GM12878 (cell line): ENCODE measurements around the gene VTI1A. TPM values are rescaled to one million over a fixed set of nuclear protein-coding genes. Genes with fewer than 3 reads are reported as not detected.

Experiments
- ATAC-seq: fragments of 200-7000 bp; cut with Tn5 transposase; 3 replicates; pipeline ENCODE4 v1.9.1; 2020; ENCODE audit warnings: mild to moderate bottlenecking, moderate library complexity
- BruUV-seq: library from RNA; stranded (reverse); fragments of 400-500 nt; replicated peaks from 2 replicates; lab custom pipeline; 2021; lab: Mats Ljungman, UMichigan
- CTCF ChIA-PET: fragments of 300-600 bp; sonication (Branson Sonifier 250); formaldehyde crosslinking; extraction: SDS; loops from one replicate; lab custom pipeline; 2021; ENCODE audit warnings: inconsistent platforms; lab: Yijun Ruan, JAX
- POLR2A ChIA-PET: fragments of 350-600 bp; formaldehyde crosslinking; extraction: SDS; loops from one replicate; lab custom pipeline; 2021; ENCODE audit warnings: inconsistent platforms; lab: Charles Lee
- RAD21 ChIA-PET: fragments of 300-600 bp; sonication (Branson Sonifier 250); formaldehyde crosslinking; loops from one replicate; lab custom pipeline; 2023; ENCODE audit warnings: antibody characterized with exemption; ENCODE audit not compliant: unreplicated experiment; lab: Charles Lee
- SMC1A ChIA-PET: fragments of 300-600 bp; sonication (Branson Sonifier 250); formaldehyde crosslinking; loops from one replicate; lab custom pipeline; 2023; ENCODE audit not compliant: unreplicated experiment, uncharacterized antibody; lab: Charles Lee
- DNase-seq: peaks from one replicate; pipeline ENCODE4 v3.0.0-alpha.2; 2011; ENCODE audit warnings: low read depth, low spot score
- FAIRE-seq: peaks from 3 replicates; lab custom pipeline; 2011; peaks lifted over from hg19 to GRCh38; lab: Jason Lieb, UNC
- H2AFZ ChIP-seq: 2 replicates; pipeline ENCODE4 v1.6.0; 2011; ENCODE audit warnings: low read depth, low read length, control low read depth; ENCODE audit not compliant: control insufficient read depth
- H3K27ac ChIP-seq: 2 replicates; pipeline ENCODE4 v1.5.1; 2011; ENCODE audit warnings: control low read depth; ENCODE audit not compliant: control insufficient read depth, insufficient read depth
- H3K27me3 ChIP-seq, 2 experiments: replicated peaks in 1 of 2; 2 replicates each; pipeline versions ENCODE4 v1.6.0 to v1.6.1; 2011; ENCODE audit warnings: low read length in 1 of 2; ENCODE audit not compliant: control insufficient read depth in 2 of 2, insufficient read depth in 2 of 2
- H3K36me3 ChIP-seq, 2 experiments: 2 replicates each; pipeline ENCODE4 v1.5.1; 2011; ENCODE audit warnings: low read length in 1 of 2; ENCODE audit not compliant: control insufficient read depth in 2 of 2, insufficient read depth in 2 of 2
- H3K4me1 ChIP-seq: 2 replicates; pipeline ENCODE4 v1.6.1; 2011; ENCODE audit warnings: mild to moderate bottlenecking, low read length, moderate library complexity, mixed read lengths; ENCODE audit not compliant: control insufficient read depth, insufficient read depth
- H3K4me2 ChIP-seq: 2 replicates; pipeline ENCODE4 v1.6.0; 2011; ENCODE audit warnings: control low read depth; ENCODE audit not compliant: control insufficient read depth, insufficient read depth
- H3K4me3 ChIP-seq: fragments of 200-600 bp; sonication (generic); 2 replicates; pipeline ENCODE4 v1.5.1; 2016
- H3K79me2 ChIP-seq: 2 replicates; pipeline ENCODE4 v1.6.0; 2011; ENCODE audit warnings: low read length; ENCODE audit not compliant: control insufficient read depth, insufficient read depth
- H3K9ac ChIP-seq: 2 replicates; pipeline ENCODE4 v1.8.0; 2011; ENCODE audit warnings: low read length, control low read depth, mixed read lengths; ENCODE audit not compliant: control insufficient read depth, insufficient read depth
- H3K9me3 ChIP-seq: replicated peaks from 3 replicates; pipeline ENCODE4 v1.5.1; 2011; ENCODE audit warnings: mild to moderate bottlenecking, low read length; ENCODE audit not compliant: control insufficient read depth, insufficient read depth
- H4K20me1 ChIP-seq: 2 replicates; pipeline ENCODE4 v1.6.0; 2011; ENCODE audit not compliant: control insufficient read depth, insufficient read depth
- ATF2 ChIP-seq: IDR thresholded peaks from 2 replicates; pipeline ENCODE4 v1.6.1; 2012; ENCODE audit warnings: low read length, inconsistent platforms
- BACH1 ChIP-seq: fragments of 450-650 bp; IDR thresholded peaks from 2 replicates; pipeline ENCODE4 v1.6.1; 2017; ENCODE audit warnings: mild to moderate bottlenecking, borderline replicate concordance
- CBFB ChIP-seq: IDR thresholded peaks from 2 replicates; pipeline ENCODE4 v1.6.1; 2016; ENCODE audit warnings: antibody characterized with exemption, low read depth
- CREB1 ChIP-seq: IDR thresholded peaks from 2 replicates; pipeline ENCODE4 v1.6.1; 2012; ENCODE audit warnings: low read depth, mild to moderate bottlenecking, inconsistent platforms
- E4F1 ChIP-seq: fragments of 450-650 bp; IDR thresholded peaks from 2 replicates; pipeline ENCODE4 v1.6.1; 2018; ENCODE audit warnings: borderline replicate concordance, mild to moderate bottlenecking; ENCODE audit not compliant: partially characterized antibody
- ESRRA ChIP-seq: IDR thresholded peaks from 2 replicates; pipeline ENCODE4 v1.6.1; 2012; ENCODE audit warnings: mild to moderate bottlenecking, low read length, improper control_type of control experiment
- ETV6 ChIP-seq, 2 experiments: fragments of 450-650 bp in 1 of 2; IDR thresholded peaks in 1 of 2; conservative IDR thresholded peaks in 1 of 2; 2 replicates each; pipeline ENCODE4 v1.6.1; 2014; ENCODE audit warnings: antibody characterized with exemption in 1 of 2, borderline replicate concordance in 1 of 2, low read depth in 1 of 2, mild to moderate bottlenecking in 1 of 2, moderate library complexity in 1 of 2
- IRF4 ChIP-seq: IDR thresholded peaks from 2 replicates; pipeline ENCODE4 v1.6.1; 2011; ENCODE audit warnings: low read depth, low read length
- POLR2A ChIP-seq: IDR thresholded peaks from 2 replicates; pipeline ENCODE4 v1.6.1; 2011; ENCODE audit warnings: low read depth, mild to moderate bottlenecking, low read length
- POLR2AphosphoS2 ChIP-seq: IDR thresholded peaks from 2 replicates; pipeline ENCODE4 v1.6.1; 2011; ENCODE audit warnings: low read depth, mild to moderate bottlenecking, low read length, improper control_type of control experiment, moderate library complexity
- RB1 ChIP-seq: fragments of 450-650 bp; formaldehyde crosslinking; IDR thresholded peaks from 2 replicates; pipeline ENCODE4 v1.6.1; 2017; ENCODE audit warnings: mild to moderate bottlenecking, borderline replicate concordance
- RFX5 ChIP-seq: IDR thresholded peaks from 2 replicates; pipeline ENCODE4 v1.6.1; 2011; ENCODE audit warnings: low read depth, low read length, improper control_type of control experiment
- RUNX3 ChIP-seq: IDR thresholded peaks from 2 replicates; pipeline ENCODE4 v1.6.1; 2012; ENCODE audit warnings: low read length, inconsistent platforms
- STAT3 ChIP-seq: IDR thresholded peaks from 2 replicates; pipeline ENCODE4 v1.6.1; 2011; ENCODE audit warnings: low read depth, low read length, improper control_type of control experiment
- ZNF622 ChIP-seq: fragments of 450-650 bp; IDR thresholded peaks from 2 replicates; pipeline ENCODE4 v1.6.1; 2017; ENCODE audit warnings: mild to moderate bottlenecking, inconsistent platforms
- WGBS: methylation state at CpG from one replicate; pipeline ENCODE4 v1.1.6; 2016; ENCODE audit warnings: low lambda C conversion rate; ENCODE audit not compliant: insufficient replicate concordance, insufficient coverage; ENCODE audit errors: missing lambda C conversion rate; 5-methylcytosine and 5-hydroxymethylcytosine counted together
- in situ Hi-C: fragments of 300-500 bp; cut with MboI; formaldehyde crosslinking; loops from 9 replicates; pipeline ENCODE4 v1.14.3; 2018; ENCODE audit warnings: mixed read lengths
- intact Hi-C: fragments of 100-400 bp; cut with micrococcal nuclease; formaldehyde crosslinking; loops from one replicate; pipeline ENCODE4 v1.14.2; 2022; ENCODE audit not compliant: unreplicated experiment
- polyA plus RNA-seq, 11 experiments: library from polyadenylated mRNA; depleted of rRNA in 4 of 11; unstranded in 6 of 11; stranded (reverse) in 5 of 11; fragments of >200 nt; fragmentation: Nextera tagmentation in 4 of 11; fragmentation: Illumina TruSeq in 1 of 11; extraction: Ambion mirVana in 4 of 11; extraction: Trizol in 1 of 11; gene quantifications; 1 replicate in 1 of 11; 2 replicates in 10 of 11; pipeline versions ENCODE4 v1.2.1 to v1.2.3, GENCODE V29; 2011 to 2016; ENCODE audit warnings: inconsistent platforms in 2 of 11, missing spikeins in 2 of 11, low read depth in 1 of 11
- total RNA-seq, 4 experiments: library from RNA; depleted of rRNA in 3 of 4; stranded (reverse); fragments of >200 nt in 3 of 4; fragmentation: Illumina TruSeq in 1 of 4; extraction: Trizol in 1 of 4; gene quantifications; 2 replicates each; pipeline versions ENCODE4 v1.2.1 to v1.2.3, GENCODE V29; 2013 to 2021

Gene VTI1A
- total and polyA plus RNA-seq, 10 of the 15 experiments (the other 5 are each of a cell fraction or from before 2014, with no cell fraction given): 12.4 to 43.2 (median 27.5) TPM

- Histone ChIP-seq H3K27me3 (no peaks in the 10 kb centered on the region), H3K4me3 (no peak overlapping the region), H3K79me2 (no peaks in the 10 kb centered on the region), H2AFZ (no peak overlapping the region), H3K9ac (no peak overlapping the region), H3K4me1 (no peaks in the 10 kb centered on the region), H3K36me3 (no peaks in the 10 kb centered on the region), H3K4me2 (no peak overlapping the region), H3K27ac (no peak overlapping the region), H3K9me3 (no peaks in the 10 kb centered on the region), H4K20me1 (no peaks in the 10 kb centered on the region)
- intact Hi-C loops (no loop called here), in situ Hi-C loops (no loop called here)
- 92% methylated on average over 11 of the region's 11 CpGs for WGBS
- DNase-seq: no peak
- RAD21 ChIA-PET: no interaction called here
- no peak for TF ChIP-seq POLR2A
- CTCF ChIA-PET: no interaction called here
- no peak for ATAC-seq
- POLR2A ChIA-PET: no interaction called here
- FAIRE-seq: no peak
- no TSS peak for BruUV-seq
- SMC1A ChIA-PET: no interaction called here
Observed at GRCh38 chr10:112763916-112764520, 317.0 kb downstream of the VTI1A start.

GRCh38 chr10:112765717-112766235 lies 318.8 kb downstream of the VTI1A start:
- no peak overlapping the region for H3K9ac ChIP-seq
- no TSS peak for BruUV-seq
- intact Hi-C loops (no loop called here), in situ Hi-C loops (no loop called here)
- CTCF ChIA-PET: interaction anchor here (1.8 kb wide), 1 partner anchor 45 kb away, joined by 6 read pairs; no protein-coding TSS in a partner anchor
- H3K4me3 ChIP-seq: no peak overlapping the region
- H3K4me1 ChIP-seq: no peaks in the 10 kb centered on the region
- no peak overlapping the region for H3K27ac ChIP-seq
- no peak for DNase-seq
- no peaks in the 10 kb centered on the region for H4K20me1 ChIP-seq
- H3K36me3 ChIP-seq: no peaks in the 10 kb centered on the region
- H3K27me3 ChIP-seq: no peaks in the 10 kb centered on the region
- SMC1A ChIA-PET: interaction anchor here (0.9 kb wide), 1 partner anchor 16 kb away, joined by 3 read pairs; no protein-coding TSS in a partner anchor
- WGBS: 100% methylated on average over 5 of the region's 5 CpGs
- RAD21 ChIA-PET: no interaction called here
- H3K4me2 ChIP-seq: no peak overlapping the region
- no peak for FAIRE-seq
- H3K79me2 ChIP-seq: no peaks in the 10 kb centered on the region
- no peaks in the 10 kb centered on the region for H3K9me3 ChIP-seq
- POLR2A ChIA-PET: no interaction called here
- H2AFZ ChIP-seq: no peak overlapping the region
- ATAC-seq: no peak
- no peak for TF ChIP-seq RB1
- no peak for TF ChIP-seq RFX5
- TF ChIP-seq POLR2AphosphoS2: no peak
- TF ChIP-seq ZNF622: no peak
- TF ChIP-seq ATF2: no peak
- no peak for TF ChIP-seq CBFB
- TF ChIP-seq IRF4: no peak
- no peak for TF ChIP-seq CREB1
- TF ChIP-seq RUNX3: no peak
- TF ChIP-seq ETV6 (conservative IDR thresholded peaks at IDR 0.05 in 1 of 2, IDR thresholded peaks at IDR 0.05 in 1 of 2; ENCODE audit: borderline replicate concordance in 1 of 2, low read depth in 1 of 2): no peak
- TF ChIP-seq ESRRA: no peak
- TF ChIP-seq BACH1: no peak
- no peak for TF ChIP-seq STAT3
- no peak for TF ChIP-seq E4F1
